NCI-H146 treated with DMSO at 0.1 percent for 48 hours (cell line): ENCODE data around the gene KLHDC1.
"Not testable (repeated sequence)": the region's sequence is repeated elsewhere in the genome, so short reads cannot be mapped to it uniquely, and the experiment has no call there.

ENCODE experiments used
- DNase-seq: peaks from one replicate; lab custom pipeline; 2025; ENCODE audit not compliant: unreplicated experiment; lab: John Stamatoyannopoulos, UW

Gene KLHDC1

GRCh38 chr14:49781040-49781439 is 88.1 kb downstream of the KLHDC1 start:
- DNase-seq: not testable (repeated sequence)

- DNase-seq: no peak
Measured at GRCh38 chr14:49783394-49784014, 90.6 kb downstream of the KLHDC1 start.

- no peak for DNase-seq
Measured at GRCh38 chr14:49786315-49786714, 93.4 kb downstream of the KLHDC1 start.

DNA sequence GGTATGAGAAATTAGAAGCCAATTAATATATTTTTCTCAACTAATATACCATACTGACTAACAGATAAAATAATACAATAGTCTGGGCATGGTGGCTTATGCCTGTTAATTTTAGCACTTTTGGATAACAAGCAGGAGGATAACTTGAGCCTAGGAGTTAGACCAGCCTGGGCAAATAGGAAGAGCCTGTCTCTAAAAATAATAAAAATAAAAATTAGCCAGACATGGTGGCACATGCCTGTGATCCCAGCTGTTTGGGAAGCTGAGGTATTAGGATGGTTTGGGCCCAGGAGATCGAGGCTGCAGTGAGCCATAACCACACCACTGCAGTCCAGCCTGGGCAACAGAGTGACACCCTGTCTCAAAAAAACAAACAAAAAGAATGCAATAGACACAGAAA is 99.7 kb downstream of the KLHDC1 start:
- no peak for DNase-seq

- DNase-seq: no peak
Measured at GRCh38 chr14:49796025-49796424, 103.1 kb downstream of the KLHDC1 start.
